ENCODE measurements around the gene ANO7.

DNA sequence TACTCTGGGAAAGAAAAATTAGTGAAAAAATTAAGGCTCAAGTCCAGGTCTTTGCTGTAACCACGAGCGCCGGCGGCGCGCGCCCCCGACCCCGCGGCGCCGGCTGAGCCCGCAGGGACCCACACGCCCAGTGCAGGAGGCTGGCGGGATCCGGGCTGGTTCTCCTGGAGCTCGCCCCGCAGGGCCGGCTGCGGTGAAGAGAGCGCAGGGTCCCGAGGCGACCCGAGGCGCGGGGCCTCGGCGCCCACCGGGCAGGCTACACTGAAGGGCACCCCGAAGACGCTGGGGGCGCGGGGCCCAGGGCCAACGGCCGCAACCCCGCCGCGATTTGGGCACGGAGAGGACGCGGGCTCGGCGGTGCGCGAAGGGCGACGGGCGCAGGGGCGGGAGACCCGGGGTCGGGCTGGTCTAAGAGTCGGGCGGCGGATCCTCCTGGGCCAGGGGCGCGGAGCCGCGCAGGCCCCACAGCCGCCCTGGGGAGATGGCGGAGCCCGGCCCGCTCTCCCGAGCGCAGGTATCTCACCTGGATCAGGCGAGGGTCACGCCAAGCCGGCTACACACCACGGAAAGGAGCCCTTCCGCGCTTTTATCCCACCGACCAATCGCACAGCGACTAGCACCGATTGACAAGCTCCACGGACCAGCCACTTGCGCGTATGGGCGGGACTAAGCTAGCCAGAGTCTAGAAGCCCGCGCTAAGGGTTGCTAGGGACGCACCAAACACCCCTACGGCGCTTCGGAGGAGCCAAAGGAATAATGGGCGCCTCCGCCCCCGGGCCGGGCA lies 39.4 kb upstream of the ANO7 start, which contains the start of gene PASK:
- no peak for TF ChIP-seq POLR2A (IDR thresholded peaks at IDR 0.05)
- TF ChIP-seq, protein P1, sequence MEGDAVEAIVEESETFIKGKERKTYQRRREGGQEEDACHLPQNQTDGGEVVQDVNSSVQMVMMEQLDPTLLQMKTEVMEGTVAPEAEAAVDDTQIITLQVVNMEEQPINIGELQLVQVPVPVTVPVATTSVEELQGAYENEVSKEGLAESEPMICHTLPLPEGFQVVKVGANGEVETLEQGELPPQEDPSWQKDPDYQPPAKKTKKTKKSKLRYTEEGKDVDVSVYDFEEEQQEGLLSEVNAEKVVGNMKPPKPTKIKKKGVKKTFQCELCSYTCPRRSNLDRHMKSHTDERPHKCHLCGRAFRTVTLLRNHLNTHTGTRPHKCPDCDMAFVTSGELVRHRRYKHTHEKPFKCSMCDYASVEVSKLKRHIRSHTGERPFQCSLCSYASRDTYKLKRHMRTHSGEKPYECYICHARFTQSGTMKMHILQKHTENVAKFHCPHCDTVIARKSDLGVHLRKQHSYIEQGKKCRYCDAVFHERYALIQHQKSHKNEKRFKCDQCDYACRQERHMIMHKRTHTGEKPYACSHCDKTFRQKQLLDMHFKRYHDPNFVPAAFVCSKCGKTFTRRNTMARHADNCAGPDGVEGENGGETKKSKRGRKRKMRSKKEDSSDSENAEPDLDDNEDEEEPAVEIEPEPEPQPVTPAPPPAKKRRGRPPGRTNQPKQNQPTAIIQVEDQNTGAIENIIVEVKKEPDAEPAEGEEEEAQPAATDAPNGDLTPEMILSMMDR (IDR thresholded peaks at IDR 0.05): no peak
